G401 (cell line): ENCODE data around the gene SIRT3. TPM values are rescaled to one million over a fixed set of nuclear protein-coding genes. Genes with fewer than 3 reads are reported as not detected.
"Not testable (repeated sequence)": the region's sequence is repeated elsewhere in the genome, so short reads cannot be mapped to it uniquely, and the experiment has no call there.

Experiments
- DNase-seq: peaks from one replicate; pipeline ENCODE4 v3.0.0-alpha.2; 2015; ENCODE audit warnings: low spot score
- in situ Hi-C: cut with HindIII; loops from 2 replicates; pipeline ENCODE4 v1.10.0; 2016; ENCODE audit warnings: low sequenced_read_pairs, mixed read lengths
- total RNA-seq: library from RNA; depleted of rRNA; stranded (reverse); fragments of >200 nt; shearing (Covaris generic); gene quantifications from 2 replicates; pipeline ENCODE4 v1.2.3, GENCODE V29; 2014

SIRT3 gene
- total RNA-seq, 1 experiment from 2014 or later: 19.3 TPM

DNA sequence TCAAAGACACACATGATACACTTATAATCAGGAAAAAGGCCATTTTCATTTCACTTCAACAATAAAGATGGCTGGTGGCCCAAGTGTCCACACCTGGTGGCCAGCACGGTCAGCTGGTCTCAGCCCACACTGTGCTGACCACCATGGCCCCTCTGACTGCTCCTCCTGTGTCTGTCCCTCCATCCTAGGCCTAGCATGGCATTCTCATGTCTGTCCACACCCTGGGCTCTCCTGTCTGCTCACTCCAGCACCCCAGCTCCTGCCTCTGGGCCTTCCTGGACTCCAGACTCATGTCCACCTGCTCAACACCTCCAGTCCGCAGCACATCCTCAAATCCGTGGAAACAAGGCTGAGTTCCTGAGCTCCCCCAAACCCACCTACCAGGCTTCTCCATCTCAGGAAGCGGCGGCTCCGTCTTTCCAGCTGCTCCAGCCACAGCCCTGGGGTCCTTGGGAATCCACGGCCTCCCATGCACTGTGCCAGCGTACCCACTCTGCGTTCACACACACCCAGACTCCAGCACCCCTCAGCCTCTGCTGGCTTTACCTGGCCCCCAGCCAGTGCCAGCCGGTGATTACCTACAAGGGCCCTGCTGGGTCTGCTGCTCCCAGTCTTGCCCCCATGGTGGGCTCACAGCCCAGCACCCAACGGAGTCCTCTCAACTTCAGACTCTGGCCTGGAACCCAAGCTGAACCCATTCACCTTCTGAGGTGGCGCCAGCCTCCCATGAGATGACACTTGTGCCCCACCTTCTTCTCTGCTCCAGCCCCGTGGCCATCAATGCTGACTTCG lies 13.9 kb downstream of the SIRT3 start:
- no peak for DNase-seq
- in situ Hi-C loops: no loop called here

DNA sequence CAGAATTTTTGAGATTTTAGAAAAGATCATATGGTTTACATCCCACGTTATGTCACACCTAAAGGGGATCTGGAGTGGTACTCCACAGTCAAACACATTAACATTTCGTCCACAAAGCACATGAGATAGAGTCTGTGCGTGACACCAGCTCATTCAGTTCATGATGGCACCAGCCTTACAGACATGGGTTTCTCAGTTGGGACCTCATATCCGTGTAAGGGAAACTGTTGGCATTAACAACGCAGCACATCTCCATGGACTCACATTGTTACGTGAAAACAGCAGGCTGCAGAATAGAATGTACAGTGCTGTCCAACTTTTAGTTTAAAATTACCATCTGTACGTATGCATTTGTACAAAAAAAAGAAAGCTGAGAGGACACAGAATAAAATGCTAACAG lies 14.6 kb downstream of the SIRT3 start:
- in situ Hi-C loops: no loop called here
- no peak for DNase-seq

DNA sequence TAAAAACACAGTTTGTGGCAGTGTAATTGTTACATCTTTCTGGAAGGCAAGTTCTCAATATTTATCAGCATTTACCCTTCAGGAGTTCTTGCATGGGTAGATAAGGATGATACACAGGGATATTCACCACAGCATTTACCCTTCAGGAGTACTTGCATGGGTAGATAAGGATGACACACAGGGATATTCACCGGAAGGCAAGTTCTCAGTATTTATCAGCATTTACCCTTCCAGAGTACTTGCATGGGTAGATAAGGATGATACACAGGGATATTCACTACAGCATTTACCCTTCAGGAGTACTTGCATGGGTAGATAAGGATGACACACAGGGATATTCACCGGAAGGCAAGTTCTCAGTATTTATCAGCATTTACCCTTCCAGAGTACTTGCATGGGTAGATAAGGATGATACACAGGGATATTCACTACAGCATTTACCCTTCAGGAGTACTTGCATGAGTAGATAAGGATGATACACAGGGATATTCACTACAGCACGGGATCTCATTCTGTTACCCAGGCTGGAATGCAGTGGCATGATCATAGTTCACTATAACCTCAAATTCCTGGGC lies 15.4 kb downstream of the SIRT3 start:
- in situ Hi-C loops, DNase-seq: not testable (repeated sequence)

DNA sequence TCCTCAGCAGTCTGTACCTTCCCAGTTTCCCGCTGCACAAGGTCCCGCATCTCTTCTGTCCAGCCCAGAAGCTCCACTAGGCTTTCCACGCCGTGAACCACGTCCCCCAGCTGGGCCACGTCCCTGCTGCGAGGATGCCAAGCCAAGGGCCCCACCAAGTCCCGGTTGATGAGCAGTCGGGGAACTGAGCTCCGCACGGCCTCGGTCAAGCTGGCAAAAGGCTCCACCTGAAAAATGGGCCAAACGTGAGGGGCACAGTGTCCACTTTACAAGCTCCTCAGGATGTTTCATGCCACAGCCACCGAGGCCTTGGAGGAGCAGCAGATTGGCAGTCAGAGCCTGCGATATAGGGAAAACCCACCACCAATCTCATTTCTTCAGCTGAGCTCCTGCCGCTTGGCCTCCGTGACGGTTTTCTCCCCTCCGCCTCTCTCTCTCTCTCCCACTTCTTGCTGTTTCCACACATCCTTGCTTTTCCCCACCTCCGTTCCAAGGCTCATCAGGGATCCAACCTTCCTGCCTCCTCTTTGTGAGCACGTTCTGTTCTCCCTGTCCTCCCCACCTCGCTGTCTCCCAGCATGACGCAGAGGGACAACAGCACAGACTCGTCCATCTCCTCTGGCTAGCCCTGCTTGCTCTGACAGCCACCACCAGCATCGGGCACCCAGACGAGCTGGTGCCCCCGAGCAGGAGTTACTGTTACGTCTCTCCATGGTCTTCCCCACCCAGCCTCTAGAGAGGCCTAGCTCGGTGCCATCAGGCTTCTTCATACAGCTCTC lies 17.1 kb downstream of the SIRT3 start:
- in situ Hi-C loops: no loop called here
- no peak for DNase-seq

DNA sequence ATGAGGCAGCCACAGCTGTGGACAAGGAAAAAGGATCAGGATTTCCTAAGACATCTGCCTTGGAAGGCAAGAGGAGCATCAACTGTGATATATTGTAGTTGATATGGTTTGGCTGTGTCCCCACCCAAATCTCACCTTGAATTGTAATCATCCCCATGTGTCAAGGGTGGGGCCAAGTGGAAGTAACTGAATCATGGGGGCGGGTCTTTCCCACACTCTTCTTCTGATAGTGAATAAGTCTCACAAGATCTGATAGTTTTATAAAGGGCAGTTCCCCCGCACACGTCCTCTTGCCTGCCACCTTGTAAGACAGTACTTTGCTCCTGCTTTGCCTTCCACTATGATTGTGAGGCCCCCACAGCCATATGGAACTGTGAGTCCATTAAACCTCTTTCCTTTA lies 18.4 kb downstream of the SIRT3 start:
- DNase-seq: no peak
- in situ Hi-C loops: no loop called here

DNA sequence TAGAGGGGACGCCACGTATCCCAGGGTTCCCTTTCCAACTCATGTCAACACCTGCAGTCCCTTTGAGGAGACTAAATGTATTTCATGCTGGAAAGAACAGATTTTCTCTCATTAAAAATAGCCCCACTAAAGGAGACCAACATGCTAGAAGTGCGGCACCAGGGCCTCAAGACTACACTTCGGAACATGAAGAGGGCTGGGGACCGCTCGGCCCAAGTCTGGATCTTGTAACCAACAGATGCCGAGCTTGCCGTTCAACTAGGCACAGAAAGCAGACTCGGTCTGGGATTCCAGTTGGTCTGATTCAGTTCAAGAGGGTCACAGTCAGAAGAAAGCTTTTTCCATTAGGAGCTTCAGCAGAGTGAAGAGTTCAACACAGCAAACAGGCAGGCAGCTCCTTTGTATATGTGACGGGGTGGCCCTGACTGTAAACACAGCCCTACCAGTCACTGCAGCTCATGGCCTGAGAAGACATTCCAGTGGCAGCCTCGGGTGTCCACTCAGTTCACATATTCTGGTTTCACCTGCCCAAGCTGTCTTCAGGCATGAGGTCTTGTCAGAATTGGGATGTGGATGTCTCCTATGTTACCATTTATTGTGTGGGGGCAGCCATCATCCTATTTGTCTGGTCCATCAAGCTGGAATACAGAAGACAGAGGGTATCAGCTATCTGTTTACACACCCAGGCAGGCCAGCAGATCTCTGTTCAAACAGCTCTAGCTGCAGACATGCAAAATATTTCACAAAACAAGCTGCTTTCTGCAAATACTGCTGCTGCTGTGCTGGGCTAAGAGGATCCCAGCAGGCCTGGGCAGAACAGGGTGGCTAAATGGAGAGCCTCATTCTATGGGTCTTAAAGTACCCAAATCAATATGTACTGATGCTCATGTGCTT lies 19.8 kb downstream of the SIRT3 start:
- in situ Hi-C loops: no loop called here
- no peak for DNase-seq

DNA sequence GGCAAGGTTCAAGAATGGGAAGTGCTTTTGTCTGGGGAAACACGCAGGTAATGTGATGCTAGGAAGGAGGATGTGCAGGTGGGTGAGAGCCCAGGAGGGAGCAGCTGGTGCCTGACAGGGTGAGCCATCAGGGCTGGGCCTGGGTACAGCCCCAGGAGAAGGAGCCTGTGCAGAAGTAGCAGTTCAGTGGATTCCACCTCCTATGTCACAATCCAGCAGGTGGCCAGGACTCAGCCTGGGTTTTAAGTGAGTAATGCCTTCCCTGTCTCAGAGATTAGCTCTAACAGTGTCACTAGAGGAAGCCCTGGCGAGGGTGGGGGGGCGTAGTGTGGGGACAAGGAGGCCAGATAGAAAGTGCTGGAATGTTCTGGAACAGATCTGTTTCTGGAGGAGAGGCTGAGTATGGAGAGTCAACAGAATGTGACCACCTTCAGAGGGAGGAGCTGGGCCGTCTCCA lies 20.5 kb downstream of the SIRT3 start:
- in situ Hi-C loops: no loop called here
- DNase-seq: no peak

DNA sequence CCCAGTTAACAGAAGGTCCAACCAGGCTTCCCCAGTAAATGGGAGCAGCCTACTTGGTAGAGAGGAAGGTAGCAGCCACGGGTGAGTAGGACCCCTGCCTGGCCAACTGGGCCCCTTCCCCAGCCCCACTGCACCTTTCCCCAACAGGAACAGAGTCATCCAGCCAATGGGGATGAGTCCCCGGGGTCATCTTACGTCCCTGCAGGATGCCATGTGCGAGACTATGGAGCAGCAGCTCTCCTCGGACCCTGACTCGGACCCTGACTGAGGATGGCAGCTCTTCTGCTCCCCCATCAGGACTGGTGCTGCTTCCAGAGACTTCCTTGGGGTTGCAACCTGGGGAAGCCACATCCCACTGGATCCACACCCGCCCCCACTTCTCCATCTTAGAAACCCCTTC lies 22.1 kb downstream of the SIRT3 start:
- DNase-seq: no peak
- in situ Hi-C loops: no loop called here

DNA sequence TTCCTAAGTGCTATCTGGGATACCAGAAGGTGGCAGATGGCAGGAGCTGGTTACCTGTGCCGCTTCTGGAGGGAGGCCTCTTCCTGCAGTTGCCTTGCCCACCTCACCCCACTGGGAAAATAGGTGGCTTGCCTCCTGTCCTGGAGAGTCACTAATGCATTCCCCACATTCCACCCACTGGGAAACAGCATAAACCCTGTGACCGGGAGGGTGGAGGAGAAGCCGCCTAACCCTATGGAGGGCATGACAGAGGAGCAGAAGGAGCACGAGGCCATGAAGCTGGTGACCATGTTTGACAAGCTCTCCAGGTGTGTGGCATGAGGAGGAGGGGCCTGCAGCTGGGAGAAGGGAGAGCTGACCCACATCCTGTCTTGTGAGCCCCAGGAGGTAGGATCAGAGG lies 23.0 kb downstream of the SIRT3 start:
- in situ Hi-C loops: no loop called here
- DNase-seq: no peak

DNA sequence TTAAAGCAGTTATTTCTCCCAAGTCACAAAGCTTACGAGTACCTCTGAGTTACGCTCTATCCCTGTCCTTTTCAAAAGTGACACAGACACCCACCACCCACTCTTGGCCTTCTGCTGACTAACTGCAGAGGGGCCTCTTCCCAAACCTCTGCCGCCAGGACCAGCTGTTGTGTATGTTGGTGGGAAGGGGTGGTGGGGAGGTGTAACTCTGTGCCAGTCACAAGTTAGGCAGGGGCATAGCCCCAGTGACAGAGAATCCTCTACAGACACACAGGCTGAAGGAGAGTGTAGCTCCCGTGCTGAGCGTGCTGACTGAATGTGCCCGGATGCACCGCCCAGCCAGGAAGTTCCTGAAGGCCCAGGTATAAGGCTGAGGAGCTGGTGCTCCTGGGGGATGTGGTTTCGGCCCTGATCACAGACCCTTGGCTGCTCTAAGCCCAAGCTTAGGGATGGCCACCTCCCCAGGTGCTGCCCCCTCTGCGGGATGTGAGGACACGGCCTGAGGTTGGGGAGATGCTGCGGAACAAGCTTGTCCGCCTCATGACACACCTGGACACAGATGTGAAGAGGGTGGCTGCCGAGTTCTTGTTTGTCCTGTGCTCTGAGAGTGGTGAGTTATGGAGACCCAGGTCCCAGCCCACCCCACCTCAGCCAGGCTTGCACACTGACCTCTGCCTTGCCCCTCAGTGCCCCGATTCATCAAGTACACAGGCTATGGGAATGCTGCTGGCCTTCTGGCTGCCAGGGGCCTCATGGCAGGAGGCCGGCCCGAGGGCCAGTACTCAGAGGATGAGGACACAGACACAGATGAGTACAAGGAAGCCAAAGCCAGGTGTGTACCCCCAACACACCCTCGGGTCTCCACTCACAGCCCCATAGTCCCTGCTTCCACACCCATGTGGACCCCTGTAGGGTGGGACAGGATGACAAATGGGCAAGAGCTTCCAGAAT lies 23.7 kb downstream of the SIRT3 start:
- in situ Hi-C loops: no loop called here
- no peak for DNase-seq

DNA sequence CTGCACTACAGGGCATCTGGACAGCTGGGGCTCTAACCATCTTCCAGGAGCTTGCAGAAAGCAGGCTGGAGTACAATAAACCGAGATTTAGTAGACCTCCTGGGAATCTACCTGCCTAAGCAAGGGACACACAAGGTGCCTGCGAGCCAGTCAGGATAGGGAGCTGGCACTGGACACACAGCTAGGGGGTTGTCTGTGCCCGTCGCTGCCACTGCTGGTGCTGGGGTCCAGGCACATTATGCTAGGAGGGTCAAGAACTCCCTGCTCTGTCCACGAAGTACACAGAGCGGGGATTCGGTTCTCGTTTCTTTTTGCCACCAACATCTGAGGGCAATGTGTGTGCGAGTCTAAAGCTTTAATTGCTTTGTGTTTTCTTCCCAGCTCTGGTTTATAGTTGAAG lies 24.4 kb downstream of the SIRT3 start:
- no peak for DNase-seq

DNA sequence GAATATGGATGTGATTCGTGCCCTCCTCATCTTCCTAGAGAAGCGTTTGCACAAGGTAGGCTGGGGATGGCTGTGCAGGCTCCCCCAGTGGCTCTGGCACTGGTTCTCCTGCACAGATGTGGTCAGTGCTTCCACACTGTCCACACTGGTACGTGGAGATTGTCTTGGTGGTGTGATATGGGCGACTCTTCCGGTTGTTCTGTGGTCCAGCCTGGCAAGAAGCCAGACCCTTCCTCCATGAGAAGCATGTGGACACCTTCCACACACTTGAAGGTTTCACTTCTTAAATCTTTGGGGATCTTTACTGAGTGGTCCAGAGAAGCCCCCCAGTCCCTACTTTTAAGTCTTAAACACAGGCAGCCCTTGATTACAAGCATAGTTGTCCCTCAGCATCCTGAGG lies 24.8 kb downstream of the SIRT3 start:
- no peak for DNase-seq

More for the DNA sequence above, 24.4 kb downstream of the SIRT3 start:
- in situ Hi-C loops: no loop called here

DNA sequence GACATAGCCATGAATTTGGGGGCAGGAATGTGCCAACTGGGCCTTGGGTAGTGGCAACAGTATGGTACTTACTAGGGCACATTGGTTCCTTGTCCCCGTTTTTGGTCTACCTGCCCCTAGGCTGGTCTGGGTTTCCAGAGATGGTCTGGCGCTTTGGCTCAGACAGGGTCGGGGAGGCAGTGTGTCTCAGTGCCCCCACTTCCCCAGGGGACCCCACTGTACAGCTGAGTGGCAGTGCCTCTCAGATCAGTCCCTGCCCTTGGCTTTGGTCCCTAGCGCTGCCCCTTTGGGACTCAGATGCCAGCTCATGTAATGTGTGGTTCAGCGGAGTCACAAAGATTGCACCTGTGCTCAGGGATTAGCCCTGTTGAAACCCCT lies 25.4 kb downstream of the SIRT3 start:
- in situ Hi-C loops: no loop called here
- no peak for DNase-seq

More for the DNA sequence above, 24.8 kb downstream of the SIRT3 start:
- in situ Hi-C loops: no loop called here

DNA sequence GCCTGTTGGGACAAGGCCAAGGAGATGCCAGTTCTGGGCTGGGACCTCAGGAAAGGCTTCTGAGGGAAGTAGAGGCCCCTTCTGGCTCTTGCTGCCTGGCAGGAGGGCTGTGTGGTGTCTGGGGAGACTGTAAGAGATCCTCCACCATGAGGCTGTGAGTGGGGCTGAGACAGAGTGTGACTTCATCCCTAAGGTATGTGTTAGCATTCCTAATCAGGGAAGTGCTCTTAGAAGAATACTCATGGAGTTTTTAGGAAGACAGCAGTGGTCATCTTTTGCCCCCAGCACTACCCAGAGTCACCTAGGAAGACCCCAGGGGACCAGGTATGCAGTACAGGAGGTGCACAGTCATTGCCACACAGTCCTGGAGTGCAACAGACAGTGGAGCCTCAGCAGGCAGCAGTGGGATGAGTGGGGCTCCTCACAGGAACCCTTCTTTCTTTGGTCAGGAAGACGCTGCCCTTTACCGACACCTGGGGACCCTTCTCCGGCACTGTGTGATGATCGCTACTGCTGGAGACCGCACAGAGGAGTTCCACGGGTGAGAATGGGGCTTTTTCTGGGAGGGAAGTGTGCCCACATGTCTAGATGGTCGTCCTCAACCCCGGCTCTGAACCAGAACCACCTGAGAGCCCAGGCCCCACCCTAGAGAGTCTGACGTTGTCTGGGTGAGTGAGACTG lies 25.9 kb downstream of the SIRT3 start:
- in situ Hi-C loops: no loop called here
- no peak for DNase-seq

DNA sequence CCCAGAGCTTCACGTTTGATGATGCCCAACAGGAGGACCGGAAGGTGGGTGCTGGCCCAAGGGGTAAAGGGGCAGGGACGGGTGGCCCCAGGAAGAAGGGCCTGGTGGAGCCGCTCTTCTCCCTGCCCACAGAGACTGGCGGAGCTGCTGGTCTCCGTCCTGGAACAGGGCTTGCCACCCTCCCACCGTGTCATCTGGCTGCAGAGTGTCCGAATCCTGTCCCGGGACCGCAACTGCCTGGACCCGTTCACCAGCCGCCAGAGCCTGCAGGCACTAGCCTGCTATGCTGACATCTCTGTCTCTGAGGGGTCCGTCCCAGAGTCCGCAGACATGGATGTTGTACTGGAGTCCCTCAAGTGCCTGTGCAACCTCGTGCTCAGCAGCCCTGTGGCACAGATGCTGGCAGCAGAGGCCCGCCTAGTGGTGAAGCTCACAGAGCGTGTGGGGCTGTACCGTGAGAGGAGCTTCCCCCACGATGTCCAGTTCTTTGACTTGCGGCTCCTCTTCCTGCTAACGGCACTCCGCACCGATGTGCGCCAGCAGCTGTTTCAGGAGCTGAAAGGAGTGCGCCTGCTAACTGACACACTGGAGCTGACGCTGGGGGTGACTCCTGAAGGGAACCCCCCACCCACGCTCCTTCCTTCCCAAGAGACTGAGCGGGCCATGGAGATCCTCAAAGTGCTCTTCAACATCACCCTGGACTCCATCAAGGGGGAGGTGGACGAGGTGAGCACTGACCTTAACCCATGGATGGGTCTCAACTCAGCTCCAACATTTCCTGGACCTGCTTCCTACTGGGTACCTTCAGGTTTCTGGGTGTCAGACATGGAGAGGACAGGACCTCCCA lies 26.6 kb downstream of the SIRT3 start:
- DNase-seq: no peak
- in situ Hi-C loops: no loop called here

DNA sequence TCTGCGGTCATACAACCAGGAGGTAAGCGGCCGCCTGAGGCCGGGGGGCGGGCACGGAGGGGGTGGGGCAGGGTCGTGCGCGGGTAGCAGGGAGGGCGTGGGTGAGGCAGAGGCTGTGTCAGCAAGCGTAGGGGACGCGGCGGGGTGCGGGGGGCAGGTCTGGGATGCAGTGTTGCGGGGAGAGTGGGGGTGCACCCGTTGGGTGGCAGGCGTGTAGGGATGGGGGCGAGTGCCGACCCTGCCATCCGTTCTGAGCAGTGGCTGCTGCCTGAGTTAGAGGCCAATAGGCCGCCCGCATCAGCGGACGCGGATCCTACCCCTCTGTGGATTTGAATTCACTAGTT lies 27.3 kb downstream of the SIRT3 start:
- no peak for DNase-seq
- in situ Hi-C loops: no loop called here
